Lung (tissue), 12 donors: ENCODE data around the gene KIF20A. TPM values are rescaled to one million over a fixed set of nuclear protein-coding genes. Genes with fewer than 3 reads are reported as not detected.
"Not testable (repeated sequence)": the region's sequence is repeated elsewhere in the genome, so short reads cannot be mapped to it uniquely, and the experiment has no call there.

Experiments
- ATAC-seq: fragments of 200-7000 bp; cut with Tn5 transposase; one replicate; pipeline ENCODE4 v1.9.1; 2020; ENCODE audit warnings: moderate number of reproducible peaks; ENCODE audit not compliant: insufficient read depth, low FRiP score
- DNase-seq, 3 donors: peaks; one replicate each; pipeline ENCODE4 v3.0.0-alpha.2; 2013 to 2017
- H3K27ac ChIP-seq, 2 donors: one replicate each; pipeline ENCODE4 v1.5.1; 2013; ENCODE audit warnings: mild to moderate bottlenecking in 2 of 2, moderate library complexity in 2 of 2, control low read depth in 1 of 2, inconsistent platforms in 1 of 2, low read depth in 1 of 2, low read length in 1 of 2
- H3K27me3 ChIP-seq, 3 donors: one replicate each; pipeline ENCODE4 v1.5.1; 2013; ENCODE audit warnings: low read length in 2 of 3; ENCODE audit not compliant: control insufficient read depth in 3 of 3, insufficient read depth in 3 of 3
- H3K36me3 ChIP-seq, 4 donors: one replicate each; pipeline ENCODE4 v1.5.1; 2013; ENCODE audit warnings: low read length in 4 of 4, mild to moderate bottlenecking in 1 of 4, moderate library complexity in 1 of 4; ENCODE audit not compliant: control insufficient read depth in 4 of 4, insufficient read depth in 4 of 4
- H3K4me1 ChIP-seq, 5 donors: one replicate each; pipeline ENCODE4 v1.5.1; 2013; ENCODE audit warnings: low read length in 5 of 5, mild to moderate bottlenecking in 2 of 5, moderate library complexity in 1 of 5; ENCODE audit not compliant: control insufficient read depth in 5 of 5, insufficient read depth in 5 of 5
- H3K4me3 ChIP-seq: one replicate; pipeline ENCODE4 v1.5.1; 2013; ENCODE audit warnings: mild to moderate bottlenecking, control low read depth, moderate library complexity
- H3K9ac ChIP-seq, 2 donors: one replicate each; pipeline ENCODE4 v1.5.1; 2013; ENCODE audit warnings: low read length in 2 of 2, control low read depth in 1 of 2; ENCODE audit not compliant: insufficient read depth in 1 of 2
- H3K9me3 ChIP-seq, 4 donors: one replicate each; pipeline ENCODE4 v1.5.1; 2013; ENCODE audit warnings: low read length in 3 of 4, mild to moderate bottlenecking in 1 of 4, moderate library complexity in 1 of 4; ENCODE audit not compliant: control insufficient read depth in 4 of 4, insufficient read depth in 3 of 4
- WGBS, 2 donors: extraction: QIAGEN DNeasy Blood & Tissue Kit; methylation state at CpG; one replicate each; pipeline ENCODE4 v1.1.7; 2013; 5-methylcytosine and 5-hydroxymethylcytosine counted together
- polyA plus RNA-seq, 2 donors: library from polyadenylated mRNA; stranded (reverse); fragments of 200-250 nt; gene quantifications; one replicate each; pipeline ENCODE4 v1.2.1, GENCODE V29; 2013
- total RNA-seq, 2 donors: library from RNA; depleted of rRNA in 1 of 2; stranded (reverse); fragments of >200 nt in 1 of 2; gene quantifications; one replicate each; pipeline ENCODE4 v1.2.1, GENCODE V29; 2014 to 2021
- TF ChIP-seq, protein P1 (sequence below): IDR thresholded peaks from 2 replicates; pipeline ENCODE4 v1.5.1; 2012; ENCODE audit warnings: mild to moderate bottlenecking; ENCODE audit errors: control extremely low read depth, extremely low read depth
- donor health status: control.
- donor health status: control.
- donor health status: Bipolar disorder and iron deficiency.
- donor health status: healthy.
- donor health status: DM: yes; HTN: yes; CAD: no.

The KIF20A gene
- total and polyA plus RNA-seq, 4 donors, result 1.1 to 8.0 (median 1.7) TPM

DNA sequence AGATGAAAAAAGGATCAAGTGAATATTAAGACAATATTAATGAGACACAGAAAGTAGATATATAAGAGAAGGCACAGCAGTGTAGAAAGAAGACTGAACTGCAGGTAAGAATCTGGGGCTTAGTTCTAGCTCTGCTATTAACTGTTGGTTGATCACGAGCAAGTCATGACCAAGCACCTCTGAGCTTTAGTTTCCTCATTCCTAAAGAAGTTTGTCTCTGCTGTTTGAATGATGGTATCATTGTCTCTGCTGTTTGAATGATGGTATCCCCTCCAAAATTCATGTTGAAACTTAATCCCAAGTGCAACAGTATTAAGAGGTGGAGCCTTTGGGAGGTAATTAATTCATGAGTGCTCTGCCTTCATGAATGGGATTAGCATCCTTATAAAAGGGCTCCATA, 37.2 kb upstream of the KIF20A start:
- TF ChIP-seq, protein P1, sequence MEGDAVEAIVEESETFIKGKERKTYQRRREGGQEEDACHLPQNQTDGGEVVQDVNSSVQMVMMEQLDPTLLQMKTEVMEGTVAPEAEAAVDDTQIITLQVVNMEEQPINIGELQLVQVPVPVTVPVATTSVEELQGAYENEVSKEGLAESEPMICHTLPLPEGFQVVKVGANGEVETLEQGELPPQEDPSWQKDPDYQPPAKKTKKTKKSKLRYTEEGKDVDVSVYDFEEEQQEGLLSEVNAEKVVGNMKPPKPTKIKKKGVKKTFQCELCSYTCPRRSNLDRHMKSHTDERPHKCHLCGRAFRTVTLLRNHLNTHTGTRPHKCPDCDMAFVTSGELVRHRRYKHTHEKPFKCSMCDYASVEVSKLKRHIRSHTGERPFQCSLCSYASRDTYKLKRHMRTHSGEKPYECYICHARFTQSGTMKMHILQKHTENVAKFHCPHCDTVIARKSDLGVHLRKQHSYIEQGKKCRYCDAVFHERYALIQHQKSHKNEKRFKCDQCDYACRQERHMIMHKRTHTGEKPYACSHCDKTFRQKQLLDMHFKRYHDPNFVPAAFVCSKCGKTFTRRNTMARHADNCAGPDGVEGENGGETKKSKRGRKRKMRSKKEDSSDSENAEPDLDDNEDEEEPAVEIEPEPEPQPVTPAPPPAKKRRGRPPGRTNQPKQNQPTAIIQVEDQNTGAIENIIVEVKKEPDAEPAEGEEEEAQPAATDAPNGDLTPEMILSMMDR, result no peak
- Histone ChIP-seq H3K27ac (no peak overlapping the region), H3K9me3 (no peaks in the 10 kb centered on the region), H3K4me1 (peaks cover 0 to 3% (median 0%) of the 10 kb centered on the region in 5 donors), H3K36me3 (no peaks in the 10 kb centered on the region), H3K4me3 (no peak overlapping the region), H3K9ac (no peak overlapping the region), H3K27me3 (no peaks in the 10 kb centered on the region)
- DNase-seq, result no peak
- WGBS, 2 donors, result 40 to 67% methylated on average over 1 of the region's 1 CpG
- no peak for ATAC-seq

GRCh38 chr5:138143578-138143977, 35.3 kb upstream of the KIF20A start:
- not testable (repeated sequence) for H3K9ac ChIP-seq, DNase-seq, H3K4me3 ChIP-seq, H3K27me3 ChIP-seq, H3K9me3 ChIP-seq, H3K4me1 ChIP-seq, ATAC-seq, H3K36me3 ChIP-seq, H3K27ac ChIP-seq
- WGBS, 2 donors, result 91% methylated on average over 6 of the region's 6 CpGs

DNA sequence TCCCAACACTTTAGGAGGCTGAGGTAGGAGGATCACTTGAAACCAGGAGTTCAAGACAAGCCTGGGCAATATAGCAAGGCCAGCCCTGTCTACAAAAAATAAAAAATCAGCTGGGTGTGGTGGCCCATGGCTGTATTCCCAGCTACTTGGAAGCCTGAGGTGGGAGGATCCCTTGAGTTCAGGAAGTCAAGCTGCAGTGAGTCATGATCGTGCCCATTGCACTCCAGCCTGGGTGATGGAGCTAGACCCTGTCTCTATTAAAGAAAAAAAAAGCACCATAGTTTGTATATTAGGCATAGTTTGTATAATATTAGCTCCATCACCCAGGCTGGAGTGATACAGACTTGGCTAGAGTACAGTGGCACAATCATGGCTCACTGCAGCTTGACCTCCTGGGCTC, 30.1 kb upstream of the KIF20A start:
- Histone ChIP-seq H3K4me3 (no peak overlapping the region), H3K9me3 (no peaks in the 10 kb centered on the region), H3K4me1 (no peaks in the 10 kb centered on the region), H3K9ac (no peak overlapping the region), H3K27me3 (no peaks in the 10 kb centered on the region), H3K36me3 (no peaks in the 10 kb centered on the region), H3K27ac (no peak overlapping the region)
- 35 to 59% methylated on average over 1 of the region's 1 CpG for WGBS, 2 donors
- no peak for ATAC-seq
- TF ChIP-seq, protein P1, result no peak
- no peak for DNase-seq

- H3K27me3 ChIP-seq, result no peaks in the 10 kb centered on the region
- H3K9me3 ChIP-seq, result no peaks in the 10 kb centered on the region
- no peaks in the 10 kb centered on the region for H3K4me1 ChIP-seq
- no peak overlapping the region for H3K27ac ChIP-seq
- no peak overlapping the region for H3K9ac ChIP-seq
- DNase-seq, result no peak
- TF ChIP-seq, protein P1, result no peak
- H3K4me3 ChIP-seq, result no peak overlapping the region
- WGBS, 2 donors, result 55 to 77% methylated on average over 3 of the region's 3 CpGs
- no peaks in the 10 kb centered on the region for H3K36me3 ChIP-seq
- no peak for ATAC-seq
Observed at GRCh38 chr5:138149530-138149929, 29.4 kb upstream of the KIF20A start.

- H3K9me3 ChIP-seq, DNase-seq, H3K27me3 ChIP-seq, H3K9ac ChIP-seq, H3K4me1 ChIP-seq, H3K27ac ChIP-seq, ATAC-seq, H3K4me3 ChIP-seq: not testable (repeated sequence)
- WGBS, 2 donors, result 94 to 96% methylated on average over 9 of the region's 9 CpGs
- peaks cover 29 to 30% (median 30%) of the 10 kb centered on the region in 4 donors for H3K36me3 ChIP-seq
Observed at GRCh38 chr5:138155977-138156376, 22.9 kb upstream of the KIF20A start.
